ENCODE data around the gene TSPOAP1. TPM values are rescaled to one million over a fixed set of nuclear protein-coding genes. Genes with fewer than 3 reads are reported as not detected.

Gene TSPOAP1
- total RNA-seq, 1 experiment from 2014 or later, result not detected

GRCh38 chr17:58356231-58356630 lies 27.6 kb upstream of the TSPOAP1 start:
- ChIA-PET CTCF (interaction anchor here (0.9 to 5.7 kb wide), 2 partner anchors 40 to 61 kb away, joined by 3 to 54 read pairs; partner anchors contain the start of gene RNF43), POLR2A (interaction anchor here (1.1 to 8.5 kb wide), 2 partner anchors 34 to 59 kb away, joined by 3 to 436 read pairs; partner anchors contain the start of gene RNF43)
- Mint-ChIP-seq H3K4me3 (ENCODE audit: unreplicated experiment) (no peak overlapping the region), H3K36me3 (ENCODE audit: insufficient read depth, unreplicated experiment) (peaks cover 27% of the 10 kb centered on the region), H3K27ac (ENCODE audit: low read depth, unreplicated experiment) (no peak overlapping the region), H3K9me3 (ENCODE audit: unreplicated experiment) (no peaks in the 10 kb centered on the region), H3K27me3 (ENCODE audit: insufficient read depth, unreplicated experiment) (no peaks in the 10 kb centered on the region), H3K4me1 (ENCODE audit: insufficient read depth, unreplicated experiment) (peaks cover 5% of the 10 kb centered on the region)
- no TSS peak for BruUV-seq (replicated peaks)
- no peak for TF ChIP-seq CTCF (IDR thresholded peaks at IDR 0.05; ENCODE audit: unreplicated experiment)
- intact Hi-C loops (cut with micrococcal nuclease), result no loop called here
- DNase-seq (ENCODE audit: unreplicated experiment), result no peak

GRCh38 chr17:58354541-58355216 lies 26.1 kb upstream of the TSPOAP1 start:
- Mint-ChIP-seq H3K4me1 (ENCODE audit: insufficient read depth, unreplicated experiment) (peaks cover 7% of the 10 kb centered on the region), H3K9me3 (ENCODE audit: unreplicated experiment) (no peaks in the 10 kb centered on the region), H3K4me3 (ENCODE audit: unreplicated experiment) (no peak overlapping the region), H3K36me3 (ENCODE audit: insufficient read depth, unreplicated experiment) (peaks cover 28% of the 10 kb centered on the region), H3K27me3 (ENCODE audit: insufficient read depth, unreplicated experiment) (no peaks in the 10 kb centered on the region), H3K27ac (ENCODE audit: low read depth, unreplicated experiment) (peak overlapping the region; percentile 0)
- intact Hi-C loops (cut with micrococcal nuclease), result no loop called here
- no TSS peak for BruUV-seq (replicated peaks)
- no peak for TF ChIP-seq CTCF (IDR thresholded peaks at IDR 0.05; ENCODE audit: unreplicated experiment)
- no peak for DNase-seq (ENCODE audit: unreplicated experiment)
- ChIA-PET CTCF (interaction anchor here (0.7 to 5.7 kb wide), 3 partner anchors 62 to 355 kb away, joined by 3 to 54 read pairs (median 4); partner anchors contain the start of gene RNF43), POLR2A (interaction anchor here (1.1 to 8.5 kb wide), 4 partner anchors 8 to 61 kb away, joined by 3 to 436 read pairs (median 32); partner anchors contain the start of gene RNF43)

- Mint-ChIP-seq H3K4me1 (ENCODE audit: insufficient read depth, unreplicated experiment) (peaks cover 10% of the 10 kb centered on the region), H3K36me3 (ENCODE audit: insufficient read depth, unreplicated experiment) (peaks cover 40% of the 10 kb centered on the region), H3K9me3 (ENCODE audit: unreplicated experiment) (no peaks in the 10 kb centered on the region), H3K4me3 (ENCODE audit: unreplicated experiment) (peak overlapping the region; percentile 98), H3K27ac (ENCODE audit: low read depth, unreplicated experiment) (peak overlapping the region; percentile 76), H3K27me3 (ENCODE audit: insufficient read depth, unreplicated experiment) (no peaks in the 10 kb centered on the region)
- no peak for TF ChIP-seq CTCF (IDR thresholded peaks at IDR 0.05; ENCODE audit: unreplicated experiment)
- ChIA-PET POLR2A (interaction anchor here (1.3 to 8.5 kb wide), 12 partner anchors 9 to 67 kb away, joined by 6 to 436 read pairs (median 18); partner anchors contain the start of gene RNF43), CTCF (interaction anchor here (1.0 to 5.7 kb wide), 4 partner anchors 9 to 67 kb away, joined by 3 to 54 read pairs (median 4); partner anchors contain the start of gene RNF43)
- BruUV-seq (replicated peaks), result no TSS peak
- no peak for DNase-seq (ENCODE audit: unreplicated experiment)
- intact Hi-C loops (cut with micrococcal nuclease), result no loop called here
These were observed 24.8 kb upstream of the TSPOAP1 start for GRCh38 chr17:58353389-58353825.
